Natural killer cell (primary cell): ENCODE results near the gene CHIC2. TPM values are rescaled to one million over a fixed set of nuclear protein-coding genes. Genes with fewer than 3 reads are reported as not detected.

Source experiments
- ATAC-seq, 3 donors: fragments of 150-1000 bp in 2 of 3; fragments of 200-7000 bp in 1 of 3; cut with Tn5 transposase; 1 replicate in 1 of 3; 2 replicates in 2 of 3; pipeline ENCODE4 v1.10.0; 2021; ENCODE audit warnings: mild to moderate bottlenecking in 2 of 3, moderate library complexity in 2 of 3
- DNase-seq, 2 donors: peaks; one replicate each; pipeline versions ENCODE4 v3.0.0 to v3.0.0-alpha.2; 2013 to 2021; ENCODE audit warnings: mixed read lengths in 1 of 2
- H3K27ac ChIP-seq: one replicate; pipeline ENCODE4 v1.5.1; 2013; ENCODE audit warnings: mild to moderate bottlenecking, low read length
- H3K27me3 ChIP-seq: one replicate; pipeline ENCODE4 v1.6.1; 2013; ENCODE audit warnings: low read length; ENCODE audit not compliant: control insufficient read depth, insufficient read depth
- H3K36me3 ChIP-seq: one replicate; pipeline ENCODE4 v1.6.1; 2013; ENCODE audit warnings: low read length; ENCODE audit not compliant: control insufficient read depth, insufficient read depth
- H3K4me1 ChIP-seq: one replicate; pipeline ENCODE4 v1.6.1; 2013; ENCODE audit warnings: low read length; ENCODE audit not compliant: control insufficient read depth, insufficient read depth
- H3K4me3 ChIP-seq: one replicate; pipeline ENCODE4 v1.5.1; 2013; ENCODE audit warnings: low read length
- H3K9me3 ChIP-seq: one replicate; pipeline ENCODE4 v1.6.1; 2013; ENCODE audit warnings: low read length; ENCODE audit not compliant: control insufficient read depth, insufficient read depth
- H3K27ac Mint-ChIP-seq, 2 donors: one replicate each; pipeline ENCODE4 v1.8.0; 2022; ENCODE audit warnings: mild to moderate bottlenecking in 2 of 2, mixed read lengths in 2 of 2, moderate library complexity in 1 of 2
- H3K27me3 Mint-ChIP-seq, 2 donors: one replicate each; pipeline ENCODE4 v1.8.0; 2022; ENCODE audit warnings: low read depth in 2 of 2, mixed read lengths in 2 of 2
- H3K36me3 Mint-ChIP-seq: one replicate; pipeline ENCODE4 v1.8.0; 2022; ENCODE audit warnings: mixed read lengths
- H3K4me1 Mint-ChIP-seq, 2 donors: one replicate each; pipeline ENCODE4 v1.8.0; 2022; ENCODE audit warnings: mixed read lengths in 2 of 2
- H3K4me3 Mint-ChIP-seq: one replicate; pipeline ENCODE4 v1.8.0; 2022; ENCODE audit warnings: mild to moderate bottlenecking, moderate library complexity, mixed read lengths
- H3K9me3 Mint-ChIP-seq, 2 donors: one replicate each; pipeline ENCODE4 v1.8.0; 2022; ENCODE audit warnings: mixed read lengths in 2 of 2
- CTCF ChIP-seq: fragments of 200-600 bp; IDR thresholded peaks from one replicate; pipeline ENCODE4 v1.8.0; 2022; ENCODE audit warnings: antibody characterized with exemption
- WGBS: methylation state at CpG from one replicate; pipeline ENCODE4 v1.1.7; 2013; ENCODE audit warnings: missing lambda C conversion rate; ENCODE audit not compliant: insufficient coverage; 5-methylcytosine and 5-hydroxymethylcytosine counted together
- intact Hi-C: fragments of 100-400 bp; cut with micrococcal nuclease; formaldehyde crosslinking; loops from one replicate; pipeline ENCODE4 v1.14.2; 2022
- total RNA-seq, 4 donors: library from RNA; stranded (reverse); fragments of 120-200 nt in 1 of 4; gene quantifications; one replicate each; pipeline versions ENCODE4 v1.2.3 to v1.2.4, GENCODE V29; 2013 to 2022

Gene CHIC2
- total RNA-seq, 3 donors from 2014 or later (not counting 1 experiment from before 2014, with no cell fraction given) = 62.0 to 85.0 (median 79.7) TPM

- H3K27me3 ChIP-seq = peaks cover 79% of the 10 kb centered on the region
- Mint-ChIP-seq H3K9me3 (no peaks in the 10 kb centered on the region), H3K4me1 (peaks cover 21 to 32% of the 10 kb centered on the region in 2 donors), H3K4me3 (no peak overlapping the region), H3K27ac (no peak overlapping the region), H3K36me3 (no peaks in the 10 kb centered on the region), H3K27me3 (peaks cover 78 to 82% of the 10 kb centered on the region in 2 donors)
- no peak overlapping the region for H3K27ac ChIP-seq
- no peak for TF ChIP-seq CTCF
- intact Hi-C loops = no loop called here
- 36% methylated on average over 6 of the region's 6 CpGs for WGBS
- no peak for ATAC-seq
- no peaks in the 10 kb centered on the region for H3K9me3 ChIP-seq
- H3K36me3 ChIP-seq = no peaks in the 10 kb centered on the region
- H3K4me1 ChIP-seq = peaks cover 37% of the 10 kb centered on the region
- DNase-seq = no peak
- no peak overlapping the region for H3K4me3 ChIP-seq
These were observed 32.7 kb upstream of the CHIC2 start for GRCh38 chr4:54097152-54097551.

DNA sequence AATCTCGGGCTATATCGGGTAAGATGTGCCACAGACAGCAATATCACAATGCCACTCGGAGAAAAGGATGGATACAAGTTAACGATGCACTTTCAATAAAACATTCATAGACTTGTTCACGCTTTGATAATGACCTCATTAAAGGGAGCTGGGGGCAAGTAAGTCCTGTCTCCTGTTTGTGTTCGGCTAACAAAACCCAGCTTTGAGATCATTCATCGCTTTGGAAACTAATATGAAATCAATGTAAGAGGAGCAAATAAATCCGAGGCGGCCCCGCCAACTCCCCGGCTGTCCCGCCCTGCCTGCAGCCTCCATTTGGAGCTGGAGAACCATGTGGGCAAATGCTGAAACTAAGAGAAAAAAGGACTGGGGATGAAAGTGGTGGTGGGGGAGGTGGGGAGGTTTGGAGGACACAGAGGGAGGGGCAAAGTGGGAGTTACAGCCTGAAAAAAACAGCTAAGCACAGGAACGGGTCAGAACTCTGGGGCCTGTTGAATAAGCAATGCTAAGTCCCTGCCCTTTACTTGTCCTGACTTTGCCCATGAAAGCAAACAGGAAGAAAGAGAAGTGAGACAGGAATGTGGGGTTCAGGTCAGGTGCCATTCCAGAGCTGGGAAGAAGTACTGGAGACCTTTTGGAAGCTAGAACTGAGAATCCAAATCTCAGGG lies 32.0 kb upstream of the CHIC2 start:
- whole genome bisulfite sequencing = 26% methylated on average over 13 of the region's 13 CpGs
- H3K9me3 ChIP-seq = no peaks in the 10 kb centered on the region
- H3K9me3 Mint-ChIP-seq = no peaks in the 10 kb centered on the region
- H3K4me1 Mint-ChIP-seq = peaks cover 27 to 40% of the 10 kb centered on the region in 2 donors
- H3K27ac ChIP-seq = no peak overlapping the region
- TF ChIP-seq CTCF = no peak
- peaks cover 40% of the 10 kb centered on the region for H3K4me1 ChIP-seq
- ATAC-seq (no peak), DNase-seq (no peak)
- H3K4me3 ChIP-seq = no peak overlapping the region
- H3K36me3 Mint-ChIP-seq = no peaks in the 10 kb centered on the region
- no peak overlapping the region for H3K4me3 Mint-ChIP-seq
- peaks cover 73% of the 10 kb centered on the region for H3K27me3 ChIP-seq
- intact Hi-C loops = no loop called here
- peaks cover 79 to 82% of the 10 kb centered on the region in 2 donors for H3K27me3 Mint-ChIP-seq
- H3K27ac Mint-ChIP-seq = no peak overlapping the region
- no peaks in the 10 kb centered on the region for H3K36me3 ChIP-seq

DNA sequence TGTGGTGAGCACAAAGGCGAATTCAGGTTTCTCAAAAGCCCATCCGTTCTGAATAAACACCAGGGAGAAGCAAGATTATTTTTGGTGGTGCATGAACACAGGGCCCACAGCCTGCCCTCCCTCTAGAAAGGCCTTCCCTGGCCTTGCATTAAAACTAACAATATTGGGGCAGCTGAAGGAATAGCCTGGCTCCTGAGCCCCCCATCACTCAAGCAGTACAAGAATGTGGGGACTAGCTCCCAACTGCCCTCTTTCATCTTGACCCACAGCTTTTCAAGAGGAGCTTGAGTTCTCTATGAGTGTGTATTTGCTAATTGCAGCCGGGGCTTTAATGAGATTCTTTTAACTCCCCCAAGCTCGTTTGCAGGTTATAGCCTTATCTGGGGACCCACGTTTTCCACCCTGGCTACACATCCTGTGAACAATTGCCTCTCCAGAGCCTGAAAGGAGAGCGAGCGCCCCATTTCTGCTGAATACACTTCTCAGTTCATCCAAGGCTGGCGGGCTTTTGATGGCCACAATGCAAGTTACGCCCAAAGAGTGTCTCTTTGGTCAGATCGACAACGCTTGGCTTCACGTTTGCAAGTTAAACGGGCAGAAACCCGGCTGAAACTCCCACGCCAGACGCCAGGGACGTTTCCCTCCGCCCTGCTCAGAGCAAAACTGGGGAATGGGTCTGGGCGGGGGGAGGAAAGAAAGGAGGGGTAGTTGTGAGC lies 30.9 kb upstream of the CHIC2 start:
- peaks cover 70% of the 10 kb centered on the region for H3K27me3 ChIP-seq
- no peaks in the 10 kb centered on the region for H3K9me3 Mint-ChIP-seq
- ATAC-seq (no peak), DNase-seq (no peak)
- no peak for TF ChIP-seq CTCF
- no peak overlapping the region for H3K4me3 Mint-ChIP-seq
- H3K27ac ChIP-seq = no peak overlapping the region
- H3K36me3 ChIP-seq = no peaks in the 10 kb centered on the region
- peaks cover 34% of the 10 kb centered on the region for H3K4me1 ChIP-seq
- no peaks in the 10 kb centered on the region for H3K36me3 Mint-ChIP-seq
- H3K4me1 Mint-ChIP-seq = peaks cover 28 to 44% of the 10 kb centered on the region in 2 donors
- peaks cover 78% of the 10 kb centered on the region in 2 donors for H3K27me3 Mint-ChIP-seq
- no peaks in the 10 kb centered on the region for H3K9me3 ChIP-seq
- intact Hi-C loops = no loop called here
- H3K27ac Mint-ChIP-seq = no peak overlapping the region
- no peak overlapping the region for H3K4me3 ChIP-seq
- WGBS = 23% methylated on average over 19 of the region's 19 CpGs
